Measurements from ENCODE around the gene VPS13C. TPM values are rescaled to one million over a fixed set of nuclear protein-coding genes. Genes with fewer than 3 reads are reported as not detected.
A peak's percentile ranks its signal among the peaks of the same experiment; 100 is the strongest.

VPS13C gene
- total RNA-seq, 1 donor = 94.6 TPM

GRCh38 chr15:62066663-62067447 lies 6.6 kb upstream of the VPS13C start, which contains the start of gene C2CD4A:
Gene C2CD4A (plus strand): TSS chr15:62066977. CDS start chr15:62067614, 637 bp downstream.
- peak within 1 kb of the TSS; percentile 37 for H3K4me3 ChIP-seq (ENCODE audit: low read depth, low read length)
- TF ChIP-seq, protein P1, sequence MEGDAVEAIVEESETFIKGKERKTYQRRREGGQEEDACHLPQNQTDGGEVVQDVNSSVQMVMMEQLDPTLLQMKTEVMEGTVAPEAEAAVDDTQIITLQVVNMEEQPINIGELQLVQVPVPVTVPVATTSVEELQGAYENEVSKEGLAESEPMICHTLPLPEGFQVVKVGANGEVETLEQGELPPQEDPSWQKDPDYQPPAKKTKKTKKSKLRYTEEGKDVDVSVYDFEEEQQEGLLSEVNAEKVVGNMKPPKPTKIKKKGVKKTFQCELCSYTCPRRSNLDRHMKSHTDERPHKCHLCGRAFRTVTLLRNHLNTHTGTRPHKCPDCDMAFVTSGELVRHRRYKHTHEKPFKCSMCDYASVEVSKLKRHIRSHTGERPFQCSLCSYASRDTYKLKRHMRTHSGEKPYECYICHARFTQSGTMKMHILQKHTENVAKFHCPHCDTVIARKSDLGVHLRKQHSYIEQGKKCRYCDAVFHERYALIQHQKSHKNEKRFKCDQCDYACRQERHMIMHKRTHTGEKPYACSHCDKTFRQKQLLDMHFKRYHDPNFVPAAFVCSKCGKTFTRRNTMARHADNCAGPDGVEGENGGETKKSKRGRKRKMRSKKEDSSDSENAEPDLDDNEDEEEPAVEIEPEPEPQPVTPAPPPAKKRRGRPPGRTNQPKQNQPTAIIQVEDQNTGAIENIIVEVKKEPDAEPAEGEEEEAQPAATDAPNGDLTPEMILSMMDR (IDR thresholded peaks at IDR 0.05; ENCODE audit: insufficient read depth, low read depth, low read length) = peak; percentile 21
- DNase-seq (ENCODE audit: low read depth) = peak; percentile 55

DNA sequence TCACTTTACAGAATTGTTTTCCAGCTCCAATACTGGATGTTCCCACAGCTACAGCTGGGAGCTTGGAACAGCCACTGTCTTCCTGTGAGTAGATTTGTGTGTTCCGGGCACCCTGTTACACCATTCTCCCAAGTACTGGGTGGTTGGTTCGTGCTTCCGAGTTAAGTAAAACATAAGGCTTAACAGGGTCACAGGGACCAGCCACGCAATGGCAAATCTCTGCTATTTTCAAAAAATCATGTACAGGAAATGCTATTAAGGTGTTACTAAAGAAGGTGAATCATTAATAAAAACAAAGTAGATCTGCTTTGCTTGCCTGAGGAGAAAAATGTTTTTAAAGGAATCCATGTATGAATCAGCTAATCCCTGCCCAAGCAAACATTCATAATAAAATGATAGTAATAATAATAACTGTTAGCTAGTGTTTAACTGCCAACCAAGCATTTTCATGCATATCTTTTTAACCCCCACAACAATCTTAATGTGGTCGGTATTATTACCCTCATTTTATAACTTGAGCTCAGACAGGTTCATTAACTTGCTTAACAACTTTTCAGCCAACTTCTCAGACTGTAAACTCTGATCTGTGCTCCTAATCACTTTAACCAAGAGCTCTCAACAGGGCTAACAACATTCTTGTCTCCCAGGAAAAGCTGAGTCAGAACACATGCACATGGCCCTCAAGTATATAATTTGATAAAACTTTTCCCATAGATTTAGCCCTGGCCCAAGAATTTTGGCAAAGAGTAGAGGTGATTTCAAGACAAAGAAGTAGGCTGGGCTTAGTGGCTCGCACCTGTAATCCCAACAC lies 3.8 kb upstream of the VPS13C start:
- no peak overlapping the region for H3K4me3 ChIP-seq (ENCODE audit: low read depth, low read length)
- TF ChIP-seq, protein P1 (IDR thresholded peaks at IDR 0.05; ENCODE audit: insufficient read depth, low read depth, low read length) = no peak
- DNase-seq (ENCODE audit: low read depth) = peak; percentile 42

DNA sequence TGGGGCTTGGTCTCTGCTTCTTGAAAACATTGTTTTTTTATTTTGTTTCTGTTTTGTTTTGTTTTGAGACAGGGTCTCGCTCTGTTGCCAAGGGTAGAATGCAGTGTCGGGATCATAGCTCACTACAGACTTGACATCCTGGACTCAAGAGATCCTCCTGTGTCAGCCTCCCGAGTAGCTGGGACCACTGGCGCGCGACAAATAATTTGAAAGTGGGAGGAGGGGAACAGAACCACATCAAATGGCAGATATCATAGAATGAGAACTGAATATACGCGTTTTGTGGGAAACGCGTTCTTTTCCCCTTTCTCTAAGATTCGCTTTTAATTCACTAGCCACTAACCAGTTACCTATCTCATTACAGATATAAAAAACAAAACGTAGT lies 641 bp upstream of the VPS13C start:
- TF ChIP-seq, protein P1 (IDR thresholded peaks at IDR 0.05; ENCODE audit: insufficient read depth, low read depth, low read length) = no peak
- DNase-seq (ENCODE audit: low read depth) = no peak
- peak overlapping the region; percentile 92 for H3K4me3 ChIP-seq (ENCODE audit: low read depth, low read length)

- H3K4me3 ChIP-seq (ENCODE audit: low read depth, low read length) = peak overlapping the region; percentile 92
- TF ChIP-seq, protein P1 (IDR thresholded peaks at IDR 0.05; ENCODE audit: insufficient read depth, low read depth, low read length) = no peak
- DNase-seq (ENCODE audit: low read depth) = peak; percentile 74
Measured at GRCh38 chr15:62059816-62060112, 483 bp downstream of the VPS13C start.

GRCh38 chr15:62059108-62059815 lies 985 bp downstream of the VPS13C start:
- TF ChIP-seq, protein P1 (IDR thresholded peaks at IDR 0.05; ENCODE audit: insufficient read depth, low read depth, low read length) = peak; percentile 19
- peak overlapping the region; percentile 92 for H3K4me3 ChIP-seq (ENCODE audit: low read depth, low read length)
- no peak for DNase-seq (ENCODE audit: low read depth)

DNA sequence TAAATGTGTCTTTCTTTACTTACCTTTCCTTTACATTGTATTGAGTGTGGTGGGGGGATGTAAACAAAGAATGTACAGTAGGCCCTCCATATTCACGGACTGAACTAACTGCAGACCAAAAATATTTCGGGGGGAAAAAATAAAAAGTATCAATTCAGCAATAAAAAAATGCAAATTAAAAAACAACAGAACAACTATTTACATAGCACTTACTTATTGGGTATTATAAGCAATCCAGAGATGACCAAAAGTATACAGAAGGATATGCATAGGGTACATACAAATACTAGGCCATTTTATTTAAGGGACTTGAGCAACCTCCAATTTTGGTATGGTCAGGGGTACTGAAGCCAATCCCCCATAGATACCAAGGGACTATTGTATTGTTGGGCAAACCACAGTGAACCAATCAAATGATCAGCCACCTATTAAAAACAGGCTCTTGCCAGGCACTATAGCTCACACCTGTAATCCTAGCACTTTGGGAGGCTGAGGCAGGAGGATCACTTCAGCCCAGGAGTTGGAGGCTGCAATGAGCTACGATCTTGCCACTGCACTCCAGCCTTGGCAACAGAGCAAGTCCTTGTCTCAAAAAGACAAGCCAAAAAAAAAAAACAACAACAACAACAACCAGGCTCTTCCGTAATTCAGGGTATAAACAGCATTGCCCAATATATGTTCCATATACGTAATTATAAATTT lies 1.8 kb downstream of the VPS13C start:
- no peak overlapping the region for H3K4me3 ChIP-seq (ENCODE audit: low read depth, low read length)

More for the DNA sequence above, 1.8 kb downstream of the VPS13C start:
- TF ChIP-seq, protein P1 (IDR thresholded peaks at IDR 0.05; ENCODE audit: insufficient read depth, low read depth, low read length) = no peak
- DNase-seq (ENCODE audit: low read depth) = no peak
